Measurements from ENCODE around the gene MORF4L1.

The MORF4L1 gene

GRCh38 chr15:78946493-78946892, 73.8 kb downstream of the MORF4L1 start:
- no peak for DNase-seq (ENCODE audit: low spot score)

- no peak for DNase-seq (ENCODE audit: low spot score)
Measured at GRCh38 chr15:78947506-78947905, 74.8 kb downstream of the MORF4L1 start.
